HG03354 (cell line): Measurements from ENCODE around the gene COASY.
"Not testable (repeated sequence)": the region's sequence is repeated elsewhere in the genome, so short reads cannot be mapped to it uniquely, and the experiment has no call there.

ENCODE experiments used
- ATAC-seq: cut with Tn5 transposase; IDR thresholded peaks from one replicate; pipeline ENCODE4 v1.9.1; 2021; ENCODE audit warnings: mild to moderate bottlenecking; ENCODE audit not compliant: unreplicated experiment, poor library complexity, severe bottlenecking

COASY gene

DNA sequence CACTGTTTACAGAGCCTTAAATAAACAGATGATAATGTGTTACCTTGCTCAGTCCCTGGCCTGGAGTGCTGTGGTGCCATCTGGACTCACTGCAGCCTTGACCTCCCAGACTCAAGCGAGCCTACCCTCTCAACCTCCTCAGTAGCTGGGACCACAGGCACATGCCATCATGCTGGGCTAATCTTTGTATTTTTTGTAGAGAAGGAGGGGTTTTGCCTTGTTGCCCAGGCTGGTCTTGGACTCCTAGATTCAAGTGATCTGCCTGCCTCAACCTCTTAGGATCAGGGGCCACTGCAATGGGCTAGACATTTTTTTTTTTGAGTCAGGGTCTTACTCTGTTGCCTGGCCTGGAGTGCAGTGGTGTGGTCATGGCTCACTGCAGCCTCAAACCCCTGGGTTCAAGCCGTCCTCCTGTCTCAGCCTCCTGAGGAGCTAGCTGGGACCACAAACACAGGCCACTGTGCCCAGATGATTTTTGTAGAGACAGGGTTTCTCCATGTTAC, 30.9 kb upstream of the COASY start:
- no peak for ATAC-seq

DNA sequence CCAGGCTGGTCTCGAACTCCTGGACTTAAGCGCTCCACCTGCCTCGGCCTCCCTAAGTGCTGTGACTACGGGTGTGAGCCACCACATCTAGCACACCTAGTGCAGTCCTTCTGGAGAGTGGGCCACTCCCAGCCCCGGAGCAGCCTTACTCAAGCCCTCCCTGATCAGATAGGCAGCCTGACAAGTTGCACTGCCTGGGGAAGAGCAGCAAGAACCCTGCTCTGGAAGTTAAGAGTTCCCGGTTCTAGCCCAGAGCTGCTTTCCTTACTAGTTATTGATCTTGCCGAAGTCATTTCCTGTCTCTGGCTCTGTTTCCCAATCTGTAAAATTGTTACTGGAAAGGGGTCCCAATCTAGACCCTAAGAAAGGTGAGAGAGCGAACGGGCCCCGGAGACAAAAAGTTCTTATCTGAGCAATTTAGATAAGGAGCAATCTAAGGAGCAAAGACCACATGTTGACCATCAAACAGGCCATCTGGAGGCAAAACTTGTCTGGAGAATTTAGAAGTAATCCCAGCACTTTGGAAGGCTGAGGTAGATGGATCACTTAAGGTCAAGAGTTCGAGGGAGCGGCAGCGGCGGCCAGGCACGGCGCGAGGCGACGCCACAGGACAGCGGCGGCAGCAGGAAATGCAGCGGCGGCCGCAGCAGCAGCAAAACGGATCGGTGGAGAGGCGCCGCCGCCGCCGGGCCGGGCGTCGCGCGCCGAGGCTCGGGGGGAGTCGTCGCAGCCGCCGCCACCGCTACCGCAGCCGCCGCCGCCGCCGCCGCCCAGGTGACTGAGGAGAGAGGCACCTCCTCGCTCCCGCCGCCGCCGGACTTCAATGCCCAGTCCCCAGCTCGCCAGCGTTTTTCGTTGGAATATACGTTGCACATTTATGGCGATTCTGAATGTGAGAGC, 30.2 kb upstream of the COASY start:
- no peak for ATAC-seq

DNA sequence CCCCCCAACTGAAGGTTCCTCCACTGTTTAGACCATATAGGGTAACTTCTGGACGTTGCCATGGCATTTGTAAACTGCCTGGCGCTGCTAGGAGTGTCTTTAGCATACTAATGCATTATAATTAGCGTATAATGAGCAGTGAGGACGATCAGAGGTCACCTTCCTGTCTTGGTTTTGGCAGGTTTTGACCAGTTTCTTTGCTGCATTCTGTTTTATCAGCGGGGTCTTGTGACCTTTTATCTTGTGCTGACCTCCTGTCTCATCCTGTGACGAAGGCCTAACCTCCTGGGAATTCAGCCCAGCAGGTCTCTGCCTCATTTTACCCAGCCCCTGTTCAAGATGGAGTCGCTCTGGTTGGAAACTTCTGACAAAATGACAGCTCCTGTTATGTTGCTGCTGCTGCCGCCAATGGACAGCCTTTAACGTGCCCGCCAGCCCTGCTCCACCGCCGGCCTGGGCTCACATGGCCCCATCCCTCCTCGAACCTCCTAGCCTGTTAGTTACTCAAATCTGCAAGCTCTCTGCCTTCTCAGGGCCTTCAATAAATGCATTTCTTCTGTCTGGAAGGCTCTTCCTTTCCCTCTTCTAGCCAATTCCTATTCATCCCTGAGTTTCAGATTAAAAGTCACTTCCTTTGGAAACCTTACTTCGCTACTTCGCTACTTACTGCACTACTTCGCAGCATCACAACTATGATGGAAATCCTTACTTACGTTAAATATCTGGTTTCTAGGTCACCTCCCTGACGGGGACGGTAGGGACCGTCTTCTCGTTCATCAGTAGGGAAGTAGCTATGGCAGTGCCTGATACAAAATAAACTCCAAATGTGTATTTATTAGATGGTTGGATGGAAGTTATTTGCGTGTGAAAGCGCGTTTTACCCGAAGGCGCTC, 26.5 kb upstream of the COASY start:
- no peak for ATAC-seq

DNA sequence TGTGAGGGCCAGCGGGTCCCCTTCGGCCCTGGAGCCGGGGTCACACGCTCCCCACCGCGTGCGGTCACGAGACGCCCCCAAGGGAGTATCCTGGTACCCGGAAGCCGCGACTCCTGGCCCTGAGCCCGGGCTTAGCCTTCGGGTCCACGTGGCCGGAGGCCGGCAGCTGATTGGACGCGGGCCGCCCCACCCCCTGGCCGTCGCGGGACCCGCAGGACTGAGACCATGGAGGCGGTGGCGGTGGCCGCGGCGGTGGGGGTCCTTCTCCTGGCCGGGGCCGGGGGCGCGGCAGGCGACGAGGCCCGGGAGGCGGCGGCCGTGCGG, 25.9 kb upstream of the COASY start, which contains the start of gene NAGLU:
Gene NAGLU (plus strand): TSS at position 194 of the 324 bp plus-strand sequence. CDS start 32 bp downstream, at position 226.
- peak; percentile 82 for ATAC-seq

DNA sequence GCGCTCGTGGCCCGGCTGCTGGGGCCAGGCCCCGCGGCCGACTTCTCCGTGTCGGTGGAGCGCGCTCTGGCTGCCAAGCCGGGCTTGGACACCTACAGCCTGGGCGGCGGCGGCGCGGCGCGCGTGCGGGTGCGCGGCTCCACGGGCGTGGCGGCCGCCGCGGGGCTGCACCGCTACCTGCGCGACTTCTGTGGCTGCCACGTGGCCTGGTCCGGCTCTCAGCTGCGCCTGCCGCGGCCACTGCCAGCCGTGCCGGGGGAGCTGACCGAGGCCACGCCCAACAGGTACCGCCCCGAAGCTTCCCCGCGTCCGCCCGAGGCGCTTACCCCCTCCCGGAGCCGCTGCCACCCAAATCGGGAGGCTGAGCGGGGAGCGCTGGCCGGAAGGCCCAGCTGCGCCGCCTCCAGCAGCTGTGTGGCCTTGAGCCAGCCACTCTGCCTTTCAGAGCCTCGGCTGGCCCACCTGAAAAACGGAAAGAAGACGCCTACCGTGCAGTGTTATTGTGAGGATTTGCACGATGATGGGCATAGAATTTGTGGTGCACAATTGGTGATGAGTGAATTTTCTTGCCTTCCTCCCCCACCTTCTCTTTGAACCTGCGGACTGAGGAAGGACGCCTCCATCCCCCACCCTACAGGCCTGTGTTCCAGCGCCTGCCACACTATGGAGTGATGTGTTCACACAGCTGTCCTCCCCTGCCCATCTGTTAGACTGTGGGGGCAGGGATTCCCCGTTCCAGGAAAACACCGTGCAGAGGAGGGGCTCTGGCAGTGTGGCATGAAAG, 25.4 kb upstream of the COASY start:
- peak; percentile 72 for ATAC-seq

DNA sequence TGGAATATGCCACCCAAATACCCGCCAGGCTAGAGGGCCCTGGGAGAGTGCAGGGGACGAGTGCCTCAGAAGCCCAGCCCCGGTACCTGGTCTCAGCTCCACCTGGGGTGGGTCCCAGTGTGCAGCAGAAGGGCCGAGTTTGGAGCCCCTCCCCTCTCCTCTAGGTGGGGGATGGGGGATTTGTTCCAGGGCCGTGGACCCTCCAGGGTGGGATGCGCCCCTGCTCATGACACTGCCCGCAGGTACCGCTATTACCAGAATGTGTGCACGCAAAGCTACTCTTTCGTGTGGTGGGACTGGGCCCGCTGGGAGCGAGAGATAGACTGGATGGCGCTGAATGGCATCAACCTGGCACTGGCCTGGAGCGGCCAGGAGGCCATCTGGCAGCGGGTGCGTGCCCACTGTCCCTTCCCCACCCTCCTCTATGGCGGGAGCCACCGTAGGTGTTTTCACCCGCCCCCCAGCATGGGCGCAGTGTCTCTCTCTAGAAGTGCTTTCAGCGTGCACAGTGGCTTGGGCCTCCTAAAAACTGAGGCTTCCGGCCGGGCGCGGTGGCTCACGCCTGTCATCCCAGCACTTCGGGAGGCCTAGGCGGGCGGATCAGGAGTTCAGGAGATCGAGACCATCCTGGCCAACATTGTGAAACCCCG, 24.7 kb upstream of the COASY start:
- no peak for ATAC-seq

DNA sequence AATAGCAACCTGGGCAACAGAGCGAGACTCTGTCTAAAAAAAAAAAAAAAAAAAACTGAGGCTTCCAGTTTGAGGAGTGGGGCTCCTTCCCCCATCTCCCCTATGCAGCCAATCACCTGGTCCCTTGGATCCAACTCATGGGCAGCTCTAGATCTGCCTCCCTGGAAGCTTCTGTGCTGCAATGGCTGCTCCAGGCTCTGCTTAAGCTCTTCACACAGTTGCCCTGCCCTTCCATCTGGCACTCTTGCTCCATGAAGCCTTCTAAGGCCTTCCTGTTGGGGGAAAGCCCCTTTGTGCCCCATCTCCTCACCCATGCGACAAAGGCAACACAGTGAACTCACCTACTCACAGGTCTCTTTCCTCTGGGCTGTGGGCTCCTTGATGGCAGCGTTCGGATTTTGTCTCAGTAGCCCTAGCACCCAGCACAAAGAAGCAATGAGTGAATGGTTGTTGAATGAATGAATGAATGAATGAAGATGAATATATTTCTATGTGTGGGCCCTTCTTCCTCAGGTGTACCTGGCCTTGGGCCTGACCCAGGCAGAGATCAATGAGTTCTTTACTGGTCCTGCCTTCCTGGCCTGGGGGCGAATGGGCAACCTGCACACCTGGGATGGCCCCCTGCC, 24.0 kb upstream of the COASY start:
- no peak for ATAC-seq

DNA sequence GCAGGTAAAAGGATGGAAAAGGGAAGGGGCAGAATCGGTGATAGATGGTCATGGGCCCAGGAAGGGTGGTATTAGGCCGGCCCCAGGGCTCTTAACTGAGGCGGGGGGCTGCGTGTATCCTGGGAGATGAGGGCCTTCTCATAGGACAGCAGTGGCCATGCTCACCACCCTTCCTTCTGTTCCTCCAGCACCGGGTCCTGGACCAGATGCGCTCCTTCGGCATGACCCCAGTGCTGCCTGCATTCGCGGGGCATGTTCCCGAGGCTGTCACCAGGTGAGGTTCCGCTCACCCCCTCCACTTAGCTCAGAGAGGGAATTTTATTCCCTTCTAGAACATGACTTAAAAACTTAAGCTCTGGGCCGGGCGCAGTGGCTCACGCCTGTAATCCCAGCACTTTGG, 23.5 kb upstream of the COASY start:
- ATAC-seq: no peak

DNA sequence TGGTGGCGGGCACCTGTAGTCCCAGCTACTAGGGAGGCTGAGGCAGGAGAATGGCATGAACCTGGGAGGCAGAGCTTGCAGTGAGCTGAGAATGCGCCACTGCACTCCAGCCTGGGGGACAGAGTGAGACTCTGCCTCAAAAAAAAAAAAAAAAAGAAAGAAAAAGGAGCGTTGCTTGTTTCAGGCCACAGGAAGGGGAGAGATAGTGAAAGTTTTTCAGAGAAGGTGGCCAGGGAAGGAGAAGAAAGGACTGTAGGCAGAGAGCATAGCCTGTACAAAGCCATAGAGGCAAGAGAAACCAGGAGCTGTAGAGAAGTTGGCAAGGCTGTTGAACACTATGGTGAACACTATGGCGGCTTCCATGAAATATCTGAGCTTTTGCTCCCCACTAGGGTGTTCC, 21.4 kb upstream of the COASY start:
- not testable (repeated sequence) for ATAC-seq

DNA sequence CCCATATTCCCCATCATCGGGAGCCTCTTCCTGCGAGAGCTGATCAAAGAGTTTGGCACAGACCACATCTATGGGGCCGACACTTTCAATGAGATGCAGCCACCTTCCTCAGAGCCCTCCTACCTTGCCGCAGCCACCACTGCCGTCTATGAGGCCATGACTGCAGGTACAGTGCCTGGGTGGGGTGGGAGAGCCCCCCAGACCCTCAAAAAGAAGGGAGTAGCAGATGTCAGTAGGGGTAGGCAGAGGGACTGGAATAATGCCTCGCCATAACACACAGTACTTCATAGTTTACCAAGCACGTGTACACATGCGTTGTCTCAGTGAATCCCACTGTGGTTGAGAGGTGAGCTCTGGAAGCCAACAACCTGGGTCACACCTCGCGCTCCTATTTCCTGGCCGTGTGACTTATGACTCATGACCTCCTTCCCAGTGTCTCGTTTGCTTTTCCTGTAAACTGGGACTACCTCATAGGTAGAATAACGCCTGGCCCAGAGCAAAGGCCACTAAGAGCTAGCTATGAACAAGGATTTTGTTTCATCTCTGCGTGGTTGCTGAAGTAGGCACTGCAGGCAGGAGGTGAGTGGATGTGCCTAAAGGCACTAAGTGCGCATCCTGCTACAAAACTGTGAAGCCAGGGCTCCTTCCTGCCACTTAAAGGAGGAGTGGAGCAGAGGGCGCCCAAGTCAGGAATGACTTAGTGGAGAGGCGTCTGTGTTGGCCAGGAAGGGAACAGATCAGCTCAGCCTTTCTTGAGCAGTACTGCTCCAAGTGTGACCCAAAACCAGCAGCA, 20.7 kb upstream of the COASY start:
- no peak for ATAC-seq

DNA sequence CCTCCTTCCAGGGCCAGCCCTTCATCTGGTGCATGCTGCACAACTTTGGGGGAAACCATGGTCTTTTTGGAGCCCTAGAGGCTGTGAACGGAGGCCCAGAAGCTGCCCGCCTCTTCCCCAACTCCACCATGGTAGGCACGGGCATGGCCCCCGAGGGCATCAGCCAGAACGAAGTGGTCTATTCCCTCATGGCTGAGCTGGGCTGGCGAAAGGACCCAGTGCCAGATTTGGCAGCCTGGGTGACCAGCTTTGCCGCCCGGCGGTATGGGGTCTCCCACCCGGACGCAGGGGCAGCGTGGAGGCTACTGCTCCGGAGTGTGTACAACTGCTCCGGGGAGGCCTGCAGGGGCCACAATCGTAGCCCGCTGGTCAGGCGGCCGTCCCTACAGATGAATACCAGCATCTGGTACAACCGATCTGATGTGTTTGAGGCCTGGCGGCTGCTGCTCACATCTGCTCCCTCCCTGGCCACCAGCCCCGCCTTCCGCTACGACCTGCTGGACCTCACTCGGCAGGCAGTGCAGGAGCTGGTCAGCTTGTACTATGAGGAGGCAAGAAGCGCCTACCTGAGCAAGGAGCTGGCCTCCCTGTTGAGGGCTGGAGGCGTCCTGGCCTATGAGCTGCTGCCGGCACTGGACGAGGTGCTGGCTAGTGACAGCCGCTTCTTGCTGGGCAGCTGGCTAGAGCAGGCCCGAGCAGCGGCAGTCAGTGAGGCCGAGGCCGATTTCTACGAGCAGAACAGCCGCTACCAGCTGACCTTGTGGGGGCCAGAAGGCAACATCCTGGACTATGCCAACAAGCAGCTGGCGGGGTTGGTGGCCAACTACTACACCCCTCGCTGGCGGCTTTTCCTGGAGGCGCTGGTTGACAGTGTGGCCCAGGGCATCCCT, 18.5 kb upstream of the COASY start:
- ATAC-seq: no peak

DNA sequence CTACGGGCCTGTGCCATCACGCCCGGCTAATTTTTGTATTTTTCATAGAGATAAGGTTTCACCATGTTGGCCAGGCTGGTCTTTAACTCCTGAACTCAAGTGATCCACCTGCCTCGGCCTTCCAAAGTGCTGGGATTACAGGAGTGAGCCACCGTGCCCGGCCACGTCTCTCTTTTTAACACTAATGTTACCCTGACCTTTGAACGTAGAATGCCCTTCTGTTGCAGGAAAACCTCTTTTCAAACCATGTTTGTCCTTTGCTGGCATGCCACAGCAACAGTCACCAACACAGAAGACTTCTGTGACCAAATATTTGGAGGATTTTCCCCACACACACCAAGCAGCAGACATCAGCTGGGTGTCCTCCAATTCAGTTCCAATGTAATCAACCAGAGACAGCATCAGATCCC, 17.1 kb upstream of the COASY start:
- no peak for ATAC-seq

DNA sequence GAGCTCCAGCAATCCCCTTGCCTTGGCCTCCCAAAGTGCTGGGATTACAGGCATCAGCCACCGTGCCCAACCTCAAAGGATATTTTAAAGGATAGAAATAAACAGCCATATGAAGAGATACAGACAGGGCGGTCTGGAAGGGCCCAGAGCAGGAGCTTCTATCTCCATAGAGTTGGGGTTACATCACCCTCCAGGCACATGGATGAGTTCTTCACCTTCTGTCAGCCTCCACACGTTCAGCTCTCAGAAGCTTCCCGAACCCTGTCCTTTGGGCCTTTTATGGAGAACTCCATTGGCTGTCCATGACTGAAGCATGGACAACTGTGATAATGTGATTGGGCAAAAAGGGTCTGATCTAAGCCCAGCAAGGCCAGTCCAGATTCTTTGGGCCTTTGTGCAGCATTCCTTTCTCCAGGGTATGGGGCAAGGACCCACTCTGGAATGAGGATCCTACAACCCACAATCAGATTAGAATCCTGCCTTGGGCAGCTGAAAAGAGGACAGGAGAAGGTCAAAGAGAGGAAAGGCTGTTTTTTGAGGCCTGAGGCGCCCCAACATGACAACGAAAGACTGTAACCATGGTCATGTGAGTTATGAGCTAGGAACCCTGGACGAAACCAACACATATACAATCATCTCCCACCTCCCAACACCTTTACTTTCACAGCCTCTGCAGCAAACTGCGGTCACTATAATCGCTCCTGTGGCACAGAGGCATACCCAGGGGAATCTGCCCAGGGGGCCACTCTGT, 16.0 kb upstream of the COASY start:
- not testable (repeated sequence) for ATAC-seq

DNA sequence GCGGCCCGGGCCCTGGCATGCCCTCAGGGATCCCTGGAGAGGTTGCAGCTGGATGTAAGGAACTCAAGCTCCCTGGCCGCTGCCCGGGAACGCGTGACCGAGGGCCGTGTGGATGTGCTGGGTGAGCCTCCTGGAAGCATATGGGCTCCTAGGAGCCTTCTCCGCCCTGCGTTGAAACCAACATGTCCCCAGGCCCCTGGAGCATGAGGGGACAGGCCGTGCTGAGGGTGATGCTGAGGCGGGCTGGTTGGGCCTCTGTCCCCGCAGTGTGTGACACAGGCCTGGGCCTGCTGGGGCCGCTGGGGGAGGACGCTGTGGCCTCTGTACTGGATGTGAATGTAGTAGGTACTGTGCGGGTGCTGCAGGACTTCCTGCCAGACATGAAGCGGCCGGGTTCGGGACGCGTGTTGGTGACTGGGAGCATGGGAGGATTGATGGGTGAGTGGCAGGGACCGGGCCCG, 14.9 kb upstream of the COASY start:
- ATAC-seq: no peak

DNA sequence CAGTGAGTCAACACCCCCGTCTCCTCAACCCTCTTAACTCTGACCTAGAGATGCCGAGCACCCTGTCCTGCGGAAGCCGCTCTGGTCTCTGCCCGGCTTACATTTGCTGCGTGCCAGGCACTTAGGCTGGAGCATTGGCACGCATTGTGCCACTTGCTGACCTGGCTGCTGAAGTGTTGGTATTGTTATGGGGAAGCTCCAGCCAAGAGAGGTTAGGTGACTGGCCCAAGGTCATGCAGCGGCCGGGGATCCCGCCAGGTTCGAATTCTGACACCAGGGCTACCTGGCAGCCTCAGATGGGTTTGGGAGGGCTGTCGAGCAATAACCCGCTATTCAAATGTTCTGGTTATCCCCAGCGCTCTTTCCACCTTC, 14.3 kb upstream of the COASY start:
- ATAC-seq: no peak

DNA sequence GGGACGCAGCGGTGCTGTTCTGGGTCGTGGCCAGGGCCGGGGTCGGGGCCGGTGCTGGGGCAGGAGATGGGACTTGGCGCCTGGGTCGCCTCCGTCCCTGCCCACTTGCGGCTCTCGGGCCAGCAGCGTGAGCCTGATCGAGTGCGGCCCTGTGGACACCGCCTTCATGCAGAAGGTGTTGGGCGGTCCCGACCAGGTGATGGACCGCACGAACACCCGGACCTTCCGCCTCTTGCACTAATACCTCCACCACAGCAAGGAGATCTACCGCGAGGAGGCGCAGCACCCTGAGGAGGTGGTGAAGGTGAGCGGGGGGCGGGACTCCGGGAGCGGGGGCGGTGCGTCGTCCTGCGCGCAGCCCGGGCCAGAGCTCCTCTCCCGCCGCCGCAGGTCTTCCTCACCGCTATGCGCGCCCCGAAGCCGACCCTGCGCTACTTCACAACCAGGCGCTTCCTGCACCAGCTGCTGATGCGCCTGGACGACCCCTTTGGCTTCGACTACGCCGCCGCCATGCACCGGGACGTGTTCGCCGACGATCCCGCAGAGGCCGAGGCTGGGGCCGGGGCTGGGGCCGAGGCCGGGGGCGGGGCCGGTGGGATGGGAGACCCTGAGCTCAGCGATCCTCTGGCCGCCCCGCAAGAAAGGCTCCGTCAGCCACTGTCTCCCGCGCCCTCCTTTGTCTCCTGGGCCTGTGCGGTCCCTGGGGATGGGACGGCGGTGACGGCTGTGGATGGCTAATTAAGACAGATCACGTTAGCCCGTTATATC, 13.7 kb upstream of the COASY start:
- ATAC-seq: peak; percentile 71
